Parathyroid adenoma (tissue), 2 donors: ENCODE data around the gene APOBEC4.
A peak's percentile ranks its signal among the peaks of the same experiment; 100 is the strongest.

Experiments
- H2AFZ ChIP-seq: fragments of 300-600 bp; sonication (generic); one replicate; pipeline ENCODE4 v1.7.0; 2017; ENCODE audit warnings: antibody characterized with exemption, mild to moderate bottlenecking
- H3K27ac ChIP-seq: fragments of 300-600 bp; sonication (generic); one replicate; pipeline ENCODE4 v1.7.0; 2017
- H3K27me3 ChIP-seq: fragments of 300-600 bp; sonication (generic); one replicate; pipeline ENCODE4 v1.7.0; 2017; ENCODE audit warnings: low read length; ENCODE audit not compliant: control insufficient read depth, insufficient read depth
- H3K36me3 ChIP-seq: fragments of 300-600 bp; sonication (generic); one replicate; pipeline ENCODE4 v1.7.0; 2017; ENCODE audit warnings: low read length; ENCODE audit not compliant: control insufficient read depth, insufficient read depth
- H3K4me1 ChIP-seq: fragments of 300-600 bp; sonication (generic); one replicate; pipeline ENCODE4 v1.7.0; 2017; ENCODE audit warnings: control low read depth
- H3K4me2 ChIP-seq: fragments of 300-600 bp; sonication (generic); one replicate; pipeline ENCODE4 v1.7.0; 2017; ENCODE audit warnings: low read length
- H3K4me3 ChIP-seq: fragments of 300-600 bp; sonication (generic); one replicate; pipeline ENCODE4 v1.7.0; 2017; ENCODE audit warnings: low read depth, low read length
- H3K79me2 ChIP-seq: fragments of 300-600 bp; sonication (generic); one replicate; pipeline ENCODE4 v1.7.0; 2017; ENCODE audit warnings: control low read depth
- H3K9ac ChIP-seq: fragments of 300-600 bp; sonication (generic); one replicate; pipeline ENCODE4 v1.7.0; 2017; ENCODE audit warnings: mild to moderate bottlenecking
- H3K9me3 ChIP-seq: fragments of 300-600 bp; sonication (generic); one replicate; pipeline ENCODE4 v1.7.0; 2017; ENCODE audit warnings: low read length; ENCODE audit not compliant: control insufficient read depth
- CTCF ChIP-seq: fragments of 300-600 bp; sonication (generic); IDR thresholded peaks from one replicate; pipeline ENCODE4 v1.7.0; 2017; ENCODE audit warnings: antibody characterized with exemption, mild to moderate bottlenecking
- donor health status: primary hyperparathyroidism.

Gene APOBEC4

GRCh38 chr1:183642166-183642565, 10.9 kb downstream of the APOBEC4 start:
- H3K79me2 ChIP-seq, result no peaks in the 10 kb centered on the region
- H3K36me3 ChIP-seq, result no peaks in the 10 kb centered on the region
- no peak overlapping the region for H2AFZ ChIP-seq
- H3K27ac ChIP-seq, result no peak overlapping the region
- no peaks in the 10 kb centered on the region for H3K4me1 ChIP-seq
- H3K4me2 ChIP-seq, result no peak overlapping the region
- H3K27me3 ChIP-seq, result no peaks in the 10 kb centered on the region
- H3K4me3 ChIP-seq, result no peak overlapping the region
- no peak overlapping the region for H3K9ac ChIP-seq
- no peak for TF ChIP-seq CTCF
- H3K9me3 ChIP-seq, result no peaks in the 10 kb centered on the region

- H3K4me1 ChIP-seq, result no peaks in the 10 kb centered on the region
- H3K27ac ChIP-seq, result no peak overlapping the region
- TF ChIP-seq CTCF, result no peak
- H3K9me3 ChIP-seq, result no peaks in the 10 kb centered on the region
- H3K9ac ChIP-seq, result no peak overlapping the region
- no peaks in the 10 kb centered on the region for H3K36me3 ChIP-seq
- no peaks in the 10 kb centered on the region for H3K27me3 ChIP-seq
- no peak overlapping the region for H3K4me2 ChIP-seq
- H2AFZ ChIP-seq, result no peak overlapping the region
- no peak overlapping the region for H3K4me3 ChIP-seq
- no peaks in the 10 kb centered on the region for H3K79me2 ChIP-seq
These were observed 12.9 kb downstream of the APOBEC4 start for GRCh38 chr1:183640193-183640592.

GRCh38 chr1:183638649-183639387, 14.3 kb downstream of the APOBEC4 start:
- Histone ChIP-seq H3K9me3 (no peaks in the 10 kb centered on the region), H3K4me2 (no peak overlapping the region), H3K9ac (no peak overlapping the region), H3K27me3 (no peaks in the 10 kb centered on the region), H3K4me3 (no peak overlapping the region), H3K36me3 (no peaks in the 10 kb centered on the region), H2AFZ (no peak overlapping the region), H3K4me1 (no peaks in the 10 kb centered on the region), H3K27ac (no peak overlapping the region), H3K79me2 (no peaks in the 10 kb centered on the region)
- TF ChIP-seq CTCF, result no peak

- Histone ChIP-seq H2AFZ (peak overlapping the region; percentile 79), H3K27ac (no peak overlapping the region), H3K27me3 (no peaks in the 10 kb centered on the region), H3K4me3 (peak overlapping the region; percentile 96), H3K9me3 (no peaks in the 10 kb centered on the region), H3K4me2 (peak overlapping the region; percentile 97), H3K9ac (no peak overlapping the region), H3K79me2 (no peaks in the 10 kb centered on the region), H3K4me1 (no peaks in the 10 kb centered on the region), H3K36me3 (no peaks in the 10 kb centered on the region)
- TF ChIP-seq CTCF, result no peak
These were observed 16.3 kb downstream of the APOBEC4 start for GRCh38 chr1:183636783-183637182.

GRCh38 chr1:183636334-183636682, 16.8 kb downstream of the APOBEC4 start:
- Histone ChIP-seq H3K4me3 (peak overlapping the region; percentile 96), H3K9ac (no peak overlapping the region), H3K36me3 (no peaks in the 10 kb centered on the region), H3K9me3 (no peaks in the 10 kb centered on the region), H3K27ac (peak overlapping the region; percentile 77), H2AFZ (peak overlapping the region; percentile 79), H3K4me2 (peak overlapping the region; percentile 97), H3K4me1 (no peaks in the 10 kb centered on the region), H3K79me2 (no peaks in the 10 kb centered on the region), H3K27me3 (no peaks in the 10 kb centered on the region)
- TF ChIP-seq CTCF, result no peak
